HFF-Myc (cell line): ENCODE results near the gene RNF223.

Experiments used
- DNase-seq: peaks from one replicate; pipeline ENCODE4 v3.0.0-alpha.2; 2011; ENCODE audit warnings: low read depth; ENCODE audit errors: extremely low read depth
- H3K4me3 ChIP-seq: replicated peaks from 2 replicates; pipeline ENCODE4 v1.5.1; 2011; ENCODE audit warnings: low read depth, mild to moderate bottlenecking, control low read depth, low read length
- CTCF ChIP-seq: IDR thresholded peaks from 2 replicates; pipeline ENCODE4 v1.5.1; 2012; ENCODE audit warnings: mild to moderate bottlenecking, low read depth, low read length, control low read depth; ENCODE audit errors: missing control alignments

The RNF223 gene

GRCh38 chr1:1022302-1023009 is 51.6 kb downstream of the RNF223 start:
- DNase-seq: no peak
- H3K4me3 ChIP-seq: no peak overlapping the region
- no peak for TF ChIP-seq CTCF

- H3K4me3 ChIP-seq: peak overlapping the region; percentile 59
- TF ChIP-seq CTCF: no peak
- no peak for DNase-seq
Measured at GRCh38 chr1:1021920-1022259, 52.2 kb downstream of the RNF223 start.

GRCh38 chr1:1021010-1021919 is 52.8 kb downstream of the RNF223 start:
- TF ChIP-seq CTCF: no peak
- peak overlapping the region; percentile 59 for H3K4me3 ChIP-seq
- no peak for DNase-seq
